HG02678 (cell line): ENCODE data around the gene COL1A1.
A peak's percentile ranks its signal among the peaks of the same experiment; 100 is the strongest.

Source experiments
- ATAC-seq: cut with Tn5 transposase; IDR thresholded peaks from one replicate; pipeline ENCODE4 v1.9.1; 2021; ENCODE audit warnings: mild to moderate bottlenecking, moderate library complexity; ENCODE audit not compliant: unreplicated experiment

Gene COL1A1

DNA sequence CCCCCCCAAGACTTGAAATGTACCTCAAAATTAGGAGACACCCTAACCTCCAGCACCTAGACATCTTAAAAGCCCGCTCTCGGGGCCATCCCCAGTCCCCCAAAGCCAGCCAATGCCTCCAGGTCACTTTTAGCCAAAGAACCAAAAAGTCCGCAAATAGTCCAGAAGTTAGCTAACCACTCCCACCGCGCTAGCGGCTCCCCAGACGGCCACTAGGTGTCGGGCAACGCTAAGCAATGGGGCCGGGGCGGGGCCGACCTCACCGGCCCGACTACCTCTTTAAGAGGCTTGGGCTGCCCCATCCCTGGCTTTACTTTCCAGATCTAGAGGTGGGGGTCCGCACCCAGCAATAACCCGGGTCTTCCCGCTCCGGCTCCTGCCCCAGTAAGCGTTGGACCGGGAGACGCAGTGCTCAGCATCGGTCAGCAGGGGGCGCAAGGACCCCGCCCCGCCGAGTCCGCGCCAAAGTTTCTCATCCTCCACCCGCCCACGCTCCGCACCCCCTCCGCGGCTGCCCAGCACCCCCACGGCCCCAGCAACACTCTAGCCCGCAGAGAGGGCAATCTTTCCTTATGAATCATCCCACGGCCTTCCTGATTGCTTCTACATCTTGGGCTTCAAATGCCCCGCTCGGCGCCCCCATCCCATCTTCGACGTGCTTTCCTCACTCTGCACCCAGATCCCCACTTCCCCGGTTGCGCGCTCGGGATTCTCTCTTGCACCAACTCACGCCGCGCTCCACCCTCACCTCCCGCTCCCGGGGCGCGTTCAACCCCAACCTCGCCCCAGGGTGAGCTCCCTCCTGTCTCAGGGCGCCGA is 765 bp downstream of the COL1A1 start:
- ATAC-seq: peak; percentile 69

DNA sequence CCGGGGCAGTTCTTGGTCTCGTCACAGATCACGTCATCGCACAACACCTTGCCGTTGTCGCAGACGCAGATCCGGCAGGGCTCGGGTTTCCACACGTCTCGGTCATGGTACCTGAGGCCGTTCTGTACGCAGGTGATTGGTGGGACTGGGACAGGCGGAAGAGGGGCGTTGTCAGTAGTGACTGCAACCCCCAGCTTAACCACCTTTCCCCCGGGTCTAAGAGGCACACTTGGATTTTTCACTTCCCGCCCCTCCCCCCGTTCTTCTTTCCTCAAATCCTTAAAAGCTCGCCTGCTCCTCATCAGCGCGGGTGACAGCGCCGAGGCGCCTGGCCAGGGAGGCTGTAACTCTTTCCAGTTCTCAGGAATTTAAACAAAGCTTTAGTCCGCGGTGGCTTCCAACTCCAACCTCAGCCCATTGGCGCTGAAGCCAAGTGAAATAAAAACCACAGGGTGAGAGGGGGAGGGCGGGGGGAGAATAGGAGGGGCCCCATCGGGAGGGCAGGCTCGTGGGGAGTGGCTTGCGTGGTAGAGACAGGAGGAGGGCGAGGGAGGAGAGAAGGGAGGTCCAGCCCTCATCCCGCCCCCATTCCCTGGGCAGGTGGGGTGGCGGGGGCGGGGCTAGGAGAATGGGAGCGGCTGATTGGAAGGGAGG is 1.5 kb downstream of the COL1A1 start:
- ATAC-seq: no peak

DNA sequence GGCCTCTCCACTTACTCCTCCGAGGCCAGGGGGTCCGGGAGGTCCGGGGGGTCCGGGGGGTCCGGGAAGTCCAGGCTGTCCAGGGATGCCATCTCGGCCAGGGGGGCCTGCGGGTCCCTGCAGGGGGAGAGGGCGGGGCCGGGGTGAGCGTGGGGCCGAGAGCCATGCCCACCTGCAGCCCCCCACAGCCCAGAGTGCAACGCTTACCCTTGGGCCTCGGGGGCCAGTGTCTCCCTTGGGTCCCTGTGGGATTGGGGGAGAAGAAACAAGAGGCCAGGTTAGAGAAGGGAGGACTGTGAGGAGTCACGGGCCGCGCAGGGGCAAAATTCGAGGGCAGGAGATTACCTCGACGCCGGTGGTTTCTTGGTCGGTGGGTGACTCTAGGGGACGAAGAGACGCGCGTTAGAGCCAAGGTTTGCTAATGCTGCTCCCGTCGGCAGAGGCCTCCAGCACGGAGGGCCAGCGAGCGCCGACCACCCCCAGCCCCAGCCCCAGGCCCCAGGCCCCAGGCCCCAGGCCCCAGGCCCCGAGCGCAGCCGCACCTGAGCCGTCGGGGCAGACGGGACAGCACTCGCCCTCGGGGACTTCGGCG is 2.1 kb downstream of the COL1A1 start:
- no peak for ATAC-seq

DNA sequence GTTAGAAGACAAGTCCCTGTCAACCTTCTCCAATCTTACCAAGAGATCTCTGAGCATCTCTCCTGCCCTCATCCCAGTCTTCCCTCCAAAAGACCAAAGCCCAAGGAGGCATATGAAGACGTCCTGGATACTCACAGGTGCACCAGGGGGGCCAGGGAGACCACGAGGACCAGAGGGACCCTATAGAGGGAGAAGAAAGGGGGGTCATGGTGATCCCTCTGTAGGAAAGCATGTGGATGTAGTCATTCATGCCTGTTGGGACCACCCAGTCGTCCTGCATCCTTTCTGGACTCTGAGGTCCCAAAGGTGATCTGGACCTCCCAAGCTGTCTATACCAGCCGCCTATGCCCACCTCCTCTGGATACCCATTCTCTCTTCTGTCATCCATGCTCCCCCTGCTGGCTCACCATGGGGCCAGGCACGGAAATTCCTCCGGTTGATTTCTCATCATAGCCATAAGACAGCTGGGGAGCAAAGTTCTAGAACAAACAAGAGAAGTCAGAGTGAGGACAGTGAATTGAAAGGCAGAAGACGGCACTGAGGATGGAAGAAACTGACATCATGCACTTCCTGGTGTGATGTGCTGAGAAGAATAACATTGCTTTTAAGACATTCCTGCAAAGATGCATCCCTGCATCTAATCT is 3.3 kb downstream of the COL1A1 start:
- ATAC-seq: no peak

GRCh38 chr17:50196826-50197225 is 4.6 kb downstream of the COL1A1 start:
- no peak for ATAC-seq

- ATAC-seq: no peak
These were observed 5.4 kb downstream of the COL1A1 start for GRCh38 chr17:50196036-50196435.

GRCh38 chr17:50194934-50195865 is 6.2 kb downstream of the COL1A1 start:
- ATAC-seq: no peak

GRCh38 chr17:50194140-50194933 is 7.1 kb downstream of the COL1A1 start:
- no peak for ATAC-seq

DNA sequence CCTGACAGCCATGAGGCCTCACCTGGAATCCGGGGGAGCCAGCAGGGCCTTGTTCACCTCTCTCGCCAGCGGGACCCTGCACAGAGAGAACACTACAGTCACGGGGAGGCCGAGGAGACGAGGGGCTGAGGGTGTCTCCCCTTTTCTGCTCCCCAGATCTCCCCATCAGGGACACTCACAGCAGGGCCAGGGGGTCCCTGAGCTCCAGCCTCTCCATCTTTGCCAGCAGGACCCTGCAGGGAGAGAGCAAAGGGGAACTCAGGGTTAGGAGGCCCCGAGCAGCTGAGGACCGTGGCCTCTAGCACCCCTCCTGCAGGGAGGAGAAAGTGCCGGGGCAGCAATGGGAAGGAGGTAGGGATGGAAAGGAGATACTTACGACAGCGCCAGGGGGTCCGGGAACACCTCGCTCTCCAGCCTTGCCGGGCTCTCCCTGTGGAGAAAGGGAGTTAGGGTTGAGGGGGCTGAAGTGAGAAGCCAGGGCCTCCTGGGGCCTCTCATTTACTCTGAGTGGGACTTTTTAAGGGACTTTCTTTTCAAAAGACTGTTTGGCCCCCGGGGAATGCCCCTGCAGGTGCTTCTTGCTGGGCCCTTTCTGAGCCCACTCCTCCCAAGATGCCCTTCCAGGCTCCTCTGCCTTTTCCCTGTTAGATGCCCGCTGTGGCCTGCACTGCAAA is 8.7 kb downstream of the COL1A1 start:
- ATAC-seq: no peak

- no peak for ATAC-seq
These were observed 9.2 kb downstream of the COL1A1 start for GRCh38 chr17:50192144-50192617.

DNA sequence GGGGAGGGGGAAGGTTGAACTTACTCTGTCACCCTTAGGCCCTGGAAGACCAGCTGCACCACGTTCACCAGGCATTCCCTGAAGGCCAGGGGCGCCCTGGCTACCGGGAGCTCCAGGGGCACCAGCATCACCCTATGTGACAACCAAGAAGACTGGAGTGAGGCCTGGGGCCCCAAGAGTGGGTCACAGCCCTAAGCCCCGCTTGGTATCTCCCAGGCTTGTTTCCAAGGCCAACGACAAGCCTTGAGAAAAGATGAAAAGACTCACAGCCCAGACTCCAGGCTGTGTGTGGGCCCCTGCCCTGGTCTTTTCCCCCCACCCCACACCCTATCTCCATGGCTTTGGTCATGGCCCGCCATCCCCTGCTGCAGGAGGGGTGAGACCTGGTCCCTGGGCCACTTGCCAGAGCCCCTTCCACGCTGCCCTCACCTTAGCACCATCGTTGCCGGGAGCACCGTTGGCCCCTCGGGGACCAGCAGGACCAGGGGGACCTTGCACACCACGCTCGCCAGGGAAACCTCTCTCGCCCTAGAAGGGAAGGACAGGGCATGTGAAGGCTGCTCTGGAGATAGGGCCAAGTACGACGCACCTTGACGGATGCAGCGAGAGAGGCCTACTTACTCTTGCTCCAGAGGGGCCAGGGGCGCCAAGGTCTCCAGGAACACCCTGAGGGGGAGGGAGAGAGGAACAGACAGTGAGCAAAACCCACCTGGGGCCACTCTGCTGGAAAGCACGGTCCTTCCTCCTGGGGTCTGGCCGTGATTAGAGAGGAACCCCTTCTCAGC is 9.9 kb downstream of the COL1A1 start:
- ATAC-seq: no peak

GRCh38 chr17:50190603-50191358 is 10.7 kb downstream of the COL1A1 start:
- ATAC-seq: no peak

GRCh38 chr17:50190293-50190602 is 11.2 kb downstream of the COL1A1 start:
- no peak for ATAC-seq

GRCh38 chr17:50189550-50190292 is 11.7 kb downstream of the COL1A1 start:
- no peak for ATAC-seq

DNA sequence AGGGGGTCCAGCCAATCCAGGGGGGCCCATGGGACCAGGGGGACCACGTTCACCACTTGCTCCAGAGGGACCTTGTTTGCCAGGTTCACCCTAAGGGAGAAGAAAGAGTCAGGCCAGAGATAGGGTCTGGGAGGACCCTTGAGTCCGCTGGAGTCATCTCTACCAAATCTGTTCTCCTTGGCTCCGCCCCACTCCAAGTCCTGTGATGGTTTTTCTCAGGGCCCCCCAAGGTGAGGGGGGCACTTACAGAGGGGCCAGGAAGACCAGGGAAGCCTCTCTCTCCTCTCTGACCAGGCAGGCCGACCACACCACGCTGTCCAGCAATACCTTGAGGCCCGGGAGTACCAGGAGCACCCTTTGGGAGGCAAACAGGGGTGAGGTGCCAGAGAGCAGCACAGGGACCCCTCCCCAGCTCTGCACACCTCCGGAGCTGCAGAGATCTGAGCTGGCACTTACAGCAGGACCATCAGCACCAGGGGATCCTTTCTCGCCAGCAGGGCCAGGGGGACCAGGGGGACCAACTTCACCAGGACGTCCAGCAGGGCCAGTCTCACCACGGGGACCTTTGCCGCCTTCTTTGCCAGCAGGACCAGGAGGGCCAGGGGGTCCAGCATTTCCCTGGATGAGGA is 12.4 kb downstream of the COL1A1 start:
- no peak for ATAC-seq

DNA sequence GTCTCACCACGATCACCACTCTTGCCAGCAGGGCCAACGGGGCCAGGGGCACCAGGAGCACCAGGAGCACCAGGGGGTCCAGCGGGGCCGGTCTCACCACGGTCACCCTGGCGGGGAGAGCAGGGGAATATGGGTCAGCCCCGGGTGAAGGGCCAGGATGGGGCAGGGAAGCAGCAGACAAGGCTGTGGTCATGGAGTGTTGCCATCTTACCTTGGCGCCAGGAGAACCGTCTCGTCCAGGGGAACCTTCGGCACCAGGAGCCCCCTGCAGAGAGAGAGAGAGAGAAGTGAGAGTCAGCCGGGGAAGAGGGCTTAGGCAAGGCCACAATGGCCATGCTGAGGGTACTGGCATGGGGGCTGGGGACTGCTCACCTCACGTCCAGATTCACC is 12.9 kb downstream of the COL1A1 start:
- ATAC-seq: no peak
